ENCODE results near the gene BAMBI. TPM values are rescaled to one million over a fixed set of nuclear protein-coding genes. Genes with fewer than 3 reads are reported as not detected.

Gene BAMBI
- polyA plus RNA-seq, 2 of the 4 experiments (the other 2 are of a cell fraction) = 25.6 to 40.5 TPM

DNA sequence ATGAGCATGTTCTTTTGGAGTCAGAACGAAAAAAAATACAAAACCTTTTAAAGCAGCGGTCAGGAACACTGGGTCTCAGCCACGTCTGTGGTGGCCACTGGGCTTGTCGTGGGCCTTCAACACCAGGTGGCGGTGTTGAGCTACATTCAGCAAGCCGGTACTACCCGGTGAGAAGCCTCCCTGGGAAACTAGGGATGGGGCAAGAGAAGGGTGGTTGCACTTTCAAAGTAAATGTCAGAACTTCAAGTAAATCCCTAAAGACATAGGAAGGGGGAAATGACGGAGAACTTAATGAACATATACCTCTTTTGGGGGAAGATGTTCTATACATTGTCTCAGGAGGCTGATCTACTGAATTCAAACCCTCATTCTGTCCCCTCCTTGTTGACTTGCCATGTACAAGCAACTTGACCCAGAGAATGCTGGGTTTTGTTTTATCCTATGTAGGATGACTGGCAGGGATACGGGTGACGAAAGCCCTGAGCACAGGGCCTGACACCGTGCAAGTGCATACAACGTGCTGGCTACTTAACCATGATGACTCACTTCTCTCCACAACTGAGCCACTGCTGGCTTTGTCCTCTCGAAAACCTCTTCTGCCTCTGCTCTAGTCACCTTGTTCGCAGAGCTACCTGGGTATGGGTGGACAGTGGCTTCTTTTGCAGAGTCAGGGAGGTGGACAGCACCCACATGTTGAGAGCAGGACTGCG, 49.0 kb upstream of the BAMBI start:
- CTCF ChIA-PET = interaction anchor here (0.6 to 5.0 kb wide), 34 partner anchors 9 to 889 kb away, joined by 3 to 31 read pairs (median 4); no protein-coding TSS in a partner anchor
- Histone ChIP-seq H3K4me1 (peaks cover 19% of the 10 kb centered on the region), H3K9me3 (no peaks in the 10 kb centered on the region), H3K4me3 (no peak overlapping the region), H3K4me2 (peak overlapping the region; percentile 67), H3K27ac (peak overlapping the region; percentile 26 to 55; a peak in 5 of 6 replicates)
- FAIRE-seq (peak; percentile 13), DNase-seq (ENCODE audit: low read depth in 1 of 2, low spot score in 1 of 2) (peak; percentile 80 to 84), ATAC-seq (peak; percentile 89 to 92)
- POLR2A ChIA-PET = no interaction called here
- TF ChIP-seq FOSL2 (IDR thresholded peaks at IDR 0.05) (peak; percentile 4; the same call in 1 of the 2 replicates), FOSL2 (CRISPR knock-in tag; IDR thresholded peaks at IDR 0.05) (peak; percentile 49; the same call in 1 of the 2 replicates), RAD21 (conservative IDR thresholded peaks at IDR 0.05 in 1 of 2, IDR thresholded peaks at IDR 0.05 in 1 of 2) (peak; percentile 92 to 97), MAFK (IDR thresholded peaks at IDR 0.05; ENCODE audit: partially characterized antibody) (no peak), CBX8 (IDR thresholded peaks at IDR 0.05) (no peak), RFX5 (IDR thresholded peaks at IDR 0.05) (no peak), FOXS1 (CRISPR knock-in tag; IDR thresholded peaks at IDR 0.05) (no peak), SREBF2 (IDR thresholded peaks at IDR 0.05) (no peak), SMC3 (IDR thresholded peaks at IDR 0.05) (peak; percentile 96), EP300 (IDR thresholded peaks at IDR 0.05) (no peak), MAX (IDR thresholded peaks at IDR 0.05) (0 out of 2 replicates have a peak, but pooled peaks have one; percentile 39)
- TF ChIP-seq, protein P1, sequence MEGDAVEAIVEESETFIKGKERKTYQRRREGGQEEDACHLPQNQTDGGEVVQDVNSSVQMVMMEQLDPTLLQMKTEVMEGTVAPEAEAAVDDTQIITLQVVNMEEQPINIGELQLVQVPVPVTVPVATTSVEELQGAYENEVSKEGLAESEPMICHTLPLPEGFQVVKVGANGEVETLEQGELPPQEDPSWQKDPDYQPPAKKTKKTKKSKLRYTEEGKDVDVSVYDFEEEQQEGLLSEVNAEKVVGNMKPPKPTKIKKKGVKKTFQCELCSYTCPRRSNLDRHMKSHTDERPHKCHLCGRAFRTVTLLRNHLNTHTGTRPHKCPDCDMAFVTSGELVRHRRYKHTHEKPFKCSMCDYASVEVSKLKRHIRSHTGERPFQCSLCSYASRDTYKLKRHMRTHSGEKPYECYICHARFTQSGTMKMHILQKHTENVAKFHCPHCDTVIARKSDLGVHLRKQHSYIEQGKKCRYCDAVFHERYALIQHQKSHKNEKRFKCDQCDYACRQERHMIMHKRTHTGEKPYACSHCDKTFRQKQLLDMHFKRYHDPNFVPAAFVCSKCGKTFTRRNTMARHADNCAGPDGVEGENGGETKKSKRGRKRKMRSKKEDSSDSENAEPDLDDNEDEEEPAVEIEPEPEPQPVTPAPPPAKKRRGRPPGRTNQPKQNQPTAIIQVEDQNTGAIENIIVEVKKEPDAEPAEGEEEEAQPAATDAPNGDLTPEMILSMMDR (IDR thresholded peaks at IDR 0.05) = peak; percentile 96
- TF ChIP-seq, protein P2, sequence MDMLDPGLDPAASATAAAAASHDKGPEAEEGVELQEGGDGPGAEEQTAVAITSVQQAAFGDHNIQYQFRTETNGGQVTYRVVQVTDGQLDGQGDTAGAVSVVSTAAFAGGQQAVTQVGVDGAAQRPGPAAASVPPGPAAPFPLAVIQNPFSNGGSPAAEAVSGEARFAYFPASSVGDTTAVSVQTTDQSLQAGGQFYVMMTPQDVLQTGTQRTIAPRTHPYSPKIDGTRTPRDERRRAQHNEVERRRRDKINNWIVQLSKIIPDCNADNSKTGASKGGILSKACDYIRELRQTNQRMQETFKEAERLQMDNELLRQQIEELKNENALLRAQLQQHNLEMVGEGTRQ (IDR thresholded peaks at IDR 0.05) = no peak
- WGBS (ENCODE audit: missing lambda C conversion rate) = 13% methylated on average over 15 of the region's 15 CpGs

DNA sequence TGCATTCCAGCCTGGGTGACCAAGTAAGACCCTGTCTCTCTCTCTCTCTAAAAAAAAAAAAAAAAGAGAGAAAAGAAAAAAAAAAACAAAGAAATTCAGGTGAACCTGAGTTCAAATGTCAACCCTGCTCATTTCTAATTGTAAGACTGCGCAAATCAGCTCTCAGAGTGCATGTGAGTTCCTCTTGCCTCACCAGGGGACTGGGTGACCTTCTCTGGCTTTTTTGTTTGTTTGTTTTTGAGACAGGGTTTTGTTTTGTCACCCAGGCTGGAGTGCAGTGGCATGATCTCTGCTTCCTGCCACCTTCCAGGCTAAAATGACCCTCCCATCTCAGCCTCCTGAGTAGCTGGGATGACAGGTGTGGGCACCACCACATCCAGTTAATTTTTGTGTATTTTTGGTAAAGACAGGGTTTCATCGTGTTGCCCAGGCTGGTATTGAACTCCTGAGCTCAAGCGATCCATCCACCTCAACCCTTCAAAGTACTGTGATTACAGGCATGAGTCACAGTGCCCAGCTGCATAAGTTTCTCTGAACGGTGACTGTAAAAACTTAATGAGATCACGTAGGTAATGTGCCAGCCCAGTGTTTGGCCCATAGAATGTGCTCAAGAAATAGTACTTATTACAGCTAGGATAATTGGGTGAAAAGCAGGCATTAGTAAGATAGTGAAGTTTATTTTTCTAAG, 45.3 kb upstream of the BAMBI start:
- POLR2A ChIA-PET = no interaction called here
- CTCF ChIA-PET = interaction anchor here (0.6 to 3.0 kb wide), 9 partner anchors 9 to 814 kb away, joined by 4 to 16 read pairs (median 6); no protein-coding TSS in a partner anchor
- TF ChIP-seq HDAC2 (IDR thresholded peaks at IDR 0.05) = no peak
- no peak for TF ChIP-seq GATA3 (IDR thresholded peaks at IDR 0.05; ENCODE audit: borderline replicate concordance)
- no peak for TF ChIP-seq KDM5A (IDR thresholded peaks at IDR 0.05)
- no peak for TF ChIP-seq NPAS2 (CRISPR knock-in tag; IDR thresholded peaks at IDR 0.05; ENCODE audit: borderline replicate concordance)
- TF ChIP-seq FOSB (CRISPR knock-in tag; IDR thresholded peaks at IDR 0.05) = no peak
- no peak for TF ChIP-seq HMGXB4 (CRISPR knock-in tag; IDR thresholded peaks at IDR 0.05; ENCODE audit: borderline replicate concordance)
- TF ChIP-seq, protein P2 (IDR thresholded peaks at IDR 0.05) = no peak
- no peak for TF ChIP-seq HOXB13 (CRISPR knock-in tag; IDR thresholded peaks at IDR 0.05; ENCODE audit: low read depth)
- no peak for TF ChIP-seq CHD2 (IDR thresholded peaks at IDR 0.05; ENCODE audit: low read length, partially characterized antibody)
- no peak for TF ChIP-seq ZC3H11A (IDR thresholded peaks at IDR 0.05)
- TF ChIP-seq EP300 (IDR thresholded peaks at IDR 0.05) = no peak
- TF ChIP-seq JUNB (IDR thresholded peaks at IDR 0.05) = no peak
- TF ChIP-seq, protein P3, sequence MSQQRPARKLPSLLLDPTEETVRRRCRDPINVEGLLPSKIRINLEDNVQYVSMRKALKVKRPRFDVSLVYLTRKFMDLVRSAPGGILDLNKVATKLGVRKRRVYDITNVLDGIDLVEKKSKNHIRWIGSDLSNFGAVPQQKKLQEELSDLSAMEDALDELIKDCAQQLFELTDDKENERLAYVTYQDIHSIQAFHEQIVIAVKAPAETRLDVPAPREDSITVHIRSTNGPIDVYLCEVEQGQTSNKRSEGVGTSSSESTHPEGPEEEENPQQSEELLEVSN (IDR thresholded peaks at IDR 0.05; ENCODE audit: borderline replicate concordance, low read depth) = no peak
- no peak for TF ChIP-seq TP53 (CRISPR knock-in tag; IDR thresholded peaks at IDR 0.05)
- TF ChIP-seq SMC3 (IDR thresholded peaks at IDR 0.05) = no peak
- no peak for TF ChIP-seq HES2 (IDR thresholded peaks at IDR 0.05)
- TF ChIP-seq TFCP2L1 (CRISPR knock-in tag; IDR thresholded peaks at IDR 0.05) = no peak
- Histone ChIP-seq H3K4me2 (peak overlapping the region; percentile 11; the same call in 1 of the 3 replicates), H3K4me1 (peaks cover 27% of the 10 kb centered on the region), H3K9me3 (no peaks in the 10 kb centered on the region), H3K4me3 (no peak overlapping the region), H3K27ac (0 out of 6 replicates have a peak overlapping the region, but pooled peaks of 1 of the 2 experiments have one; percentile 49)
- no peak for DNase-seq (ENCODE audit: low read depth in 1 of 2, low spot score in 1 of 2)
- no peak for ATAC-seq
- no peak for FAIRE-seq
- WGBS (ENCODE audit: missing lambda C conversion rate) = 50% methylated on average over 5 of the region's 5 CpGs

All from A549 (cell line).